T-cell (primary cell): ENCODE measurements around the gene MBD5. TPM values are rescaled to one million over a fixed set of nuclear protein-coding genes. Genes with fewer than 3 reads are reported as not detected.

Source experiments
- ATAC-seq, 4 experiments: fragments of 200-7000 bp in 3 of 4; fragments of 150-1000 bp in 1 of 4; cut with Tn5 transposase; replicated peaks in 1 of 4; 1 replicate in 3 of 4; 2 replicates in 1 of 4; pipeline ENCODE4 v1.10.0; 2021; ENCODE audit warnings: moderate library complexity in 3 of 4, mild to moderate bottlenecking in 2 of 4, moderate number of reproducible peaks in 1 of 4
- CTCF ChIA-PET, 2 donors: fragments of 300-600 bp; sonication (Branson Sonifier 250); formaldehyde crosslinking; loops; one replicate each; lab custom pipeline; 2022; ENCODE audit warnings: antibody characterized with exemption in 2 of 2; lab: Charles Lee
- POLR2A ChIA-PET, 2 donors: fragments of 300-600 bp; sonication (Branson Sonifier 250); formaldehyde crosslinking; loops; one replicate each; lab custom pipeline; 2022; ENCODE audit warnings: antibody characterized with exemption in 2 of 2; lab: Charles Lee
- DNase-seq, 35 experiments: peaks; one replicate each; pipeline versions ENCODE4 v3.0.0 to v3.0.0-alpha.2; 2013 to 2023
- H3K27ac ChIP-seq: one replicate; pipeline ENCODE4 v1.5.1; 2013; ENCODE audit warnings: low read length
- H3K27me3 ChIP-seq, 2 experiments: replicated peaks in 1 of 2; 1 replicate in 1 of 2; 2 replicates in 1 of 2; pipeline versions ENCODE4 v1.6.1 to v1.7.0; 2013; ENCODE audit warnings: low read length in 1 of 2, mixed read lengths in 1 of 2; ENCODE audit not compliant: control insufficient read depth in 2 of 2, insufficient read depth in 2 of 2; ENCODE audit errors: extremely low read depth in 1 of 2
- H3K36me3 ChIP-seq, 2 donors: 1 replicate in 1 of 2; 2 replicates in 1 of 2; pipeline versions ENCODE4 v1.6.1 to v1.7.0; 2013; ENCODE audit warnings: low read length in 1 of 2; ENCODE audit not compliant: control insufficient read depth in 2 of 2, insufficient read depth in 1 of 2; ENCODE audit errors: extremely low read depth in 1 of 2
- H3K4me1 ChIP-seq, 2 experiments: 1 replicate in 1 of 2; 2 replicates in 1 of 2; pipeline versions ENCODE4 v1.6.1 to v1.7.0; 2013; ENCODE audit warnings: low read length in 2 of 2, mixed read lengths in 1 of 2; ENCODE audit not compliant: insufficient read depth in 2 of 2, control insufficient read depth in 1 of 2; ENCODE audit errors: extremely low read depth in 1 of 2
- H3K4me3 ChIP-seq, 2 donors: 1 replicate in 1 of 2; 2 replicates in 1 of 2; pipeline versions ENCODE4 v1.5.1 to v1.7.0; 2013; ENCODE audit warnings: mild to moderate bottlenecking in 2 of 2, low read length in 1 of 2, moderate library complexity in 1 of 2; ENCODE audit not compliant: control insufficient read depth in 1 of 2; ENCODE audit errors: extremely low read depth in 1 of 2
- H3K9me3 ChIP-seq: 2 replicates; pipeline ENCODE4 v1.7.0; 2013
- H3K27ac Mint-ChIP-seq, 2 donors: one replicate each; pipeline ENCODE4 v1.8.0; 2020 to 2021; ENCODE audit warnings: mild to moderate bottlenecking in 2 of 2, mixed read lengths in 2 of 2
- H3K27me3 Mint-ChIP-seq, 2 donors: one replicate each; pipeline ENCODE4 v1.8.0; 2021 to 2022; ENCODE audit warnings: mixed read lengths in 2 of 2
- H3K36me3 Mint-ChIP-seq: one replicate; pipeline ENCODE4 v1.8.0; 2021; ENCODE audit warnings: mixed read lengths
- H3K4me1 Mint-ChIP-seq, 3 donors: one replicate each; pipeline ENCODE4 v1.8.0; 2020 to 2022; ENCODE audit warnings: mixed read lengths in 3 of 3, mild to moderate bottlenecking in 1 of 3
- H3K4me3 Mint-ChIP-seq, 3 donors: one replicate each; pipeline ENCODE4 v1.8.0; 2020 to 2022; ENCODE audit warnings: mild to moderate bottlenecking in 3 of 3, mixed read lengths in 3 of 3, moderate library complexity in 3 of 3
- H3K9me3 Mint-ChIP-seq, 3 donors: one replicate each; pipeline ENCODE4 v1.8.0; 2020 to 2022; ENCODE audit warnings: mixed read lengths in 3 of 3
- WGBS: methylation state at CpG from one replicate; pipeline ENCODE4 v1.1.5; 2013; ENCODE audit warnings: missing lambda C conversion rate; ENCODE audit not compliant: insufficient coverage; 5-methylcytosine and 5-hydroxymethylcytosine counted together
- total RNA-seq, 35 experiments: library from RNA in 6 of 35; stranded (reverse) in 6 of 35; fragments of 120-200 nt in 1 of 35; gene quantifications; one replicate each; pipeline versions ENCODE4 v1.2.1 to v1.2.4 and lab custom pipeline; 2013 to 2026

The MBD5 gene
- total RNA-seq, 5 donors from 2014 or later (not counting 1 experiment from before 2014, with no cell fraction given), result 34.6 to 81.9 (median 45.6) TPM

DNA sequence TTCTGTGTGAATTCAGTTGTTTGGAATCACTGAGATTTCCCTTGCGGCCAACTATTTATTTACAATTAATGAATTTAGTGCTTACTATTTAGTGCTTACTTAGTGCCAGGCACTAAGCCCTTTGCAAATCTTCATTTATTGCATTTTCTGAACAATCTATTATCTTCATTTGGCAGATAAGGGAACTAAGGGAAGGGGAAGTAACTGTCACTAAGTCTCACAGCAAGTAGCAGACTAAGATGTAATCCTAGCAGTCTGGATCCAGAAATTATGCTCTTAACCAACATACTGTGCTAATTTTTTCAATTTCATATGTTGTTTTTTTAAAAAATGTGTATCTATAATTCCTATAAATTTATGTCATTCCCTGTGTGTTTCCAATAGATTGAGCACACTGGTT lies 409.2 kb downstream of the MBD5 start:
- no peaks in the 10 kb centered on the region for H3K9me3 ChIP-seq
- Mint-ChIP-seq H3K4me3 (no peak overlapping the region), H3K4me1 (peaks cover 17 to 35% (median 19%) of the 10 kb centered on the region in 3 donors), H3K27me3 (no peaks in the 10 kb centered on the region), H3K36me3 (peaks cover 10% of the 10 kb centered on the region), H3K27ac (no peak overlapping the region), H3K9me3 (peaks cover 5 to 10% (median 6%) of the 10 kb centered on the region in 3 donors)
- no peak for DNase-seq
- ChIA-PET POLR2A (no interaction called here), CTCF (no interaction called here)
- no peak for ATAC-seq
- H3K36me3 ChIP-seq, result no peaks in the 10 kb centered on the region
- no peaks in the 10 kb centered on the region for H3K27me3 ChIP-seq
- H3K4me3 ChIP-seq, result no peak overlapping the region
- no peak overlapping the region for H3K27ac ChIP-seq
- no CpG with 5 or more reads among the region's 1 CpG for WGBS
- H3K4me1 ChIP-seq, result no peaks in the 10 kb centered on the region

DNA sequence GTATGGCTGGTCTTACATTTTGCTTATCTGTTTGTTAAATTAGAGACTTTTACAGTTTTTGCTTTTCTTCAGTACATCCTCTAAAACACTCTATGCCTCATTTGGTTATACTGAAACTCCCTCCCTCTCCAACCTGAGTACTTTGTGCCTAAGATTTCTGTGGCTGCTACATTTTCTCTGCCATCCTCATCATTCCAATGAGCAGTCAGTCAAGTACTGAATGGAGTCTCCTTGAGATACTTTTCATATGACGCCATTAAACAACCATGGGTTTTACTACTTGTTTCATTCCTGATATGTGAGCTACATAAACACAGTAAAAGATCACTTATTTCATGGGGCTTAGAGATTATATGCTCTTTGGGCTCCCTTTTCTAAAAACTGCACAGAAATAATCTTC lies 427.0 kb downstream of the MBD5 start:
- no peaks in the 10 kb centered on the region for H3K9me3 ChIP-seq
- H3K27ac ChIP-seq, result no peak overlapping the region
- no peak overlapping the region for H3K4me3 Mint-ChIP-seq
- ATAC-seq, result no peak
- WGBS, result 100% methylated on average over 1 of the region's 1 CpG
- ChIA-PET CTCF (no interaction called here), POLR2A (interaction anchor here in 1 of 2 donors (0.7 kb wide), 1 partner anchor 154 kb away, joined by 3 read pairs; no protein-coding TSS in a partner anchor)
- peaks cover 11% of the 10 kb centered on the region for H3K36me3 Mint-ChIP-seq
- H3K27ac Mint-ChIP-seq, result no peak overlapping the region
- H3K36me3 ChIP-seq, result no peaks in the 10 kb centered on the region
- H3K27me3 ChIP-seq, result no peaks in the 10 kb centered on the region
- H3K4me3 ChIP-seq, result no peak overlapping the region
- no peaks in the 10 kb centered on the region for H3K4me1 Mint-ChIP-seq
- no peaks in the 10 kb centered on the region for H3K9me3 Mint-ChIP-seq
- no peaks in the 10 kb centered on the region for H3K27me3 Mint-ChIP-seq
- no peak for DNase-seq
- H3K4me1 ChIP-seq, result no peaks in the 10 kb centered on the region

DNA sequence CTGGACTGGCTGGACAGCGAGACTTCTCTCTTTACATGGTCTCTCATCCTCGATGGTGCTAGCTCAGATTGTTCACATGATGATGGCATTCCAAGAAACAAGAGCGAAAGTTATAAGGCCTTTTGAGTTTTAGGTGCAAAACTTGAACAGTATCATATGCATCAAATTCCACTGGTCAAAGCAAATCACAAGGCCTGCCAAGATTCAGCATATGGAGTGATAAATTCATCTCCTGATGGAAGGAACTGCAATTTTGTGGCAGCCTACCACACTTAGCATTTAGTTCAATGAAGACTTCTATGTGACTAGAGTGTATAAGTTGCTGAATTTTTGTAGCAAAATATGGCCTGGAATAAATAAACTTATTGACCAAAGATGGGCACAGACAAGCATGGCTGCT lies 429.6 kb downstream of the MBD5 start:
- no peak for DNase-seq
- Histone ChIP-seq H3K27me3 (no peaks in the 10 kb centered on the region), H3K9me3 (no peaks in the 10 kb centered on the region), H3K36me3 (no peaks in the 10 kb centered on the region), H3K27ac (no peak overlapping the region), H3K4me1 (no peaks in the 10 kb centered on the region), H3K4me3 (no peak overlapping the region)
- Mint-ChIP-seq H3K27ac (no peak overlapping the region), H3K4me1 (no peaks in the 10 kb centered on the region), H3K9me3 (no peaks in the 10 kb centered on the region), H3K27me3 (no peaks in the 10 kb centered on the region), H3K36me3 (peaks cover 3% of the 10 kb centered on the region), H3K4me3 (no peak overlapping the region)
- ChIA-PET POLR2A (no interaction called here), CTCF (no interaction called here)
- WGBS, result 94% methylated on average over 2 of the region's 3 CpGs
- no peak for ATAC-seq

DNA sequence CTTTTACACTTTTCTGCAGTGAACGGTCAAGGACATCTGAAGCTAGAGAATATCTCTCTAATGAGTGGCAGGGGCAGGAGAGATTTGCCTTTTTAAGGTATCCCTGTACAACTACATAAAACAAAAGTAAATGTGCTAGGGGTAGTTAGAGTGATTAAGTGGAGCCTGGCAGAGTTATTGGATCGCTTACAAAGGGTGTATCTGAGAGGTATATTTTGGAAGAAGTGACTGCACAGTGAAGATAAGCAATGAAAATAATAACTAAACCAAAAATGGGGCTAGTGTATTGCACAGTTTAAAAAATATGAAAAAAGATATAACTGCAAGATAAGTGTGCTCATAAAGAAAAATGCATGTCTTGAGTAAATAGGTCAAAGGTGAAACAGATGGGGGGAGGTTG lies 430.2 kb downstream of the MBD5 start:
- CTCF ChIA-PET, result interaction anchor here in 1 of 2 donors (0.5 kb wide), 1 partner anchor 11 kb away, joined by 4 read pairs; no protein-coding TSS in a partner anchor
- Histone ChIP-seq H3K27ac (no peak overlapping the region), H3K4me1 (no peaks in the 10 kb centered on the region), H3K4me3 (no peak overlapping the region), H3K36me3 (no peaks in the 10 kb centered on the region), H3K27me3 (no peaks in the 10 kb centered on the region), H3K9me3 (no peaks in the 10 kb centered on the region)
- ATAC-seq, result no peak
- Mint-ChIP-seq H3K9me3 (no peaks in the 10 kb centered on the region), H3K27me3 (no peaks in the 10 kb centered on the region), H3K36me3 (no peaks in the 10 kb centered on the region), H3K27ac (no peak overlapping the region), H3K4me3 (no peak overlapping the region), H3K4me1 (no peaks in the 10 kb centered on the region)
- POLR2A ChIA-PET, result no interaction called here
- no CpG with 5 or more reads among the region's 2 CpGs for WGBS
- no peak for DNase-seq

DNA sequence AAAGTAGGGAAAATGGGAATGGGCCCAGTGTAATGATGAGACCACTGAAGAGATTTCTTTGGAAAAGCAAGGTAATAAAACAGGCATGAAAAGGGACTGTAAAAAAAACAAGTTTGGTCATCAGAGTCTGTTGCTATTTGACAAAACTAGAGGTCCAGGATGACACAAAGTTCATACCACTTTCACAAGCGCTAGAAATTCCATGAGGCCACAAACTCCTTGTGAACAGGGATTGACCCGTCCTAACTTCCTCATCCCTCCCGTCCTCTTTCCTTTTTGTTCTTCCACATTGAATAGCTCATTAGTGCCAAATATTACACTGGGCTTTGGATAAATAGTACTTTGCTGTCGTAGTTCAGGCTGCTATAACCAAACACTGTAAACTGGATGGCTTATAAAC lies 434.9 kb downstream of the MBD5 start:
- ATAC-seq (no peak), DNase-seq (no peak)
- Mint-ChIP-seq H3K27me3 (no peaks in the 10 kb centered on the region), H3K4me1 (no peaks in the 10 kb centered on the region), H3K36me3 (peaks cover 12% of the 10 kb centered on the region), H3K27ac (no peak overlapping the region), H3K9me3 (no peaks in the 10 kb centered on the region), H3K4me3 (no peak overlapping the region)
- Histone ChIP-seq H3K27me3 (no peaks in the 10 kb centered on the region), H3K9me3 (no peaks in the 10 kb centered on the region), H3K27ac (no peak overlapping the region), H3K36me3 (no peaks in the 10 kb centered on the region), H3K4me3 (no peak overlapping the region), H3K4me1 (no peaks in the 10 kb centered on the region)
- WGBS, result 100% methylated on average over 1 of the region's 4 CpGs
- CTCF ChIA-PET, result no interaction called here
- POLR2A ChIA-PET, result no interaction called here

DNA sequence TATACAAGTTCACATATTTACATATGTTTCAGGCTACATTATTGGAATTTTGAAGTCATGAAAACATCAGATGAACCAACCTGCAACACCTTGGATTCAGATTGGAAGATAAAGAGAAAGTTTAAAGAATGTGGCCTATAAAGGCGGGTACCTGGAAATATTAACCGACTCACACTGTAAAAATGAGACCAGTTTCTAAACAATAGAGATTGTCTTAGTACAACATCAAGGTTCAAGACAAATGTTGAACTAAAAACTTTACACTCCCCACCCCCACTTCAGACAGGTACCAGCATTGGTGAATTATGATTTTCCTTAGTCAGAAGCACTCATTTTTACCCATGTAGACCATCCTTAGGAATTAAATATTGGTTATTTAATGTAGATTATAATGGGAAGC lies 437.3 kb downstream of the MBD5 start:
- H3K4me1 ChIP-seq, result no peaks in the 10 kb centered on the region
- POLR2A ChIA-PET, result no interaction called here
- no peaks in the 10 kb centered on the region for H3K9me3 ChIP-seq
- no CpG with 5 or more reads among the region's 2 CpGs for WGBS
- no peak for DNase-seq
- no peak overlapping the region for H3K27ac ChIP-seq
- no peak for ATAC-seq
- Mint-ChIP-seq H3K4me3 (no peak overlapping the region), H3K27ac (no peak overlapping the region), H3K27me3 (no peaks in the 10 kb centered on the region), H3K36me3 (peaks cover 12% of the 10 kb centered on the region), H3K9me3 (no peaks in the 10 kb centered on the region), H3K4me1 (no peaks in the 10 kb centered on the region)
- CTCF ChIA-PET, result no interaction called here
- H3K4me3 ChIP-seq, result no peak overlapping the region
- H3K27me3 ChIP-seq, result no peaks in the 10 kb centered on the region
- no peaks in the 10 kb centered on the region for H3K36me3 ChIP-seq

DNA sequence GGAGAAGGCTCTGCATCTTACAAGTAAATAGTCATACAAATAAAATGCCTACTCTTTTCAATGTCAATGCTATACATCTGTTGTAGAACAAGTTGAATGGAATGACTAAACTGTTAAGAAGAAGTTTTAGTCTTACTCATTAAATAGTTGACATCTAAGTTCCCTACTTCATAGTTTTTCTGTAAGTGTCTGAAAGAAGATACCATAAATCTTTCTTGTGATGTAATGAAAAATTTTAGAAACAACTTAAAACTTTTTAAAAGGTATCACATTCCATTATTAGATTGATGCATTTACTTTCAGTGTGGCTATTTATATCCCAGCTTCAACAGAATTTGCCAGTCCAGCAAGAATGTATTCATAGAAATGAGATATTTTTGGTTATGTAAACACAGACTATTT lies 438.5 kb downstream of the MBD5 start:
- H3K9me3 Mint-ChIP-seq, result no peaks in the 10 kb centered on the region
- CTCF ChIA-PET, result no interaction called here
- POLR2A ChIA-PET, result no interaction called here
- H3K4me1 Mint-ChIP-seq, result no peaks in the 10 kb centered on the region
- DNase-seq (no peak), ATAC-seq (no peak)
- Histone ChIP-seq H3K4me1 (no peaks in the 10 kb centered on the region), H3K9me3 (no peaks in the 10 kb centered on the region), H3K27me3 (no peaks in the 10 kb centered on the region), H3K27ac (no peak overlapping the region), H3K4me3 (no peak overlapping the region), H3K36me3 (peaks cover 0 to 3% of the 10 kb centered on the region in 2 donors)
- no peak overlapping the region for H3K4me3 Mint-ChIP-seq
- H3K36me3 Mint-ChIP-seq, result peaks cover 18% of the 10 kb centered on the region
- no peak overlapping the region for H3K27ac Mint-ChIP-seq
- no peaks in the 10 kb centered on the region for H3K27me3 Mint-ChIP-seq
